ENCODE measurements around the gene KRT74. TPM values are rescaled to one million over a fixed set of nuclear protein-coding genes. Genes with fewer than 3 reads are reported as not detected.

Gene KRT74
- polyA plus RNA-seq, 2 of the 4 experiments (the other 2 are of a cell fraction), result not detected

DNA sequence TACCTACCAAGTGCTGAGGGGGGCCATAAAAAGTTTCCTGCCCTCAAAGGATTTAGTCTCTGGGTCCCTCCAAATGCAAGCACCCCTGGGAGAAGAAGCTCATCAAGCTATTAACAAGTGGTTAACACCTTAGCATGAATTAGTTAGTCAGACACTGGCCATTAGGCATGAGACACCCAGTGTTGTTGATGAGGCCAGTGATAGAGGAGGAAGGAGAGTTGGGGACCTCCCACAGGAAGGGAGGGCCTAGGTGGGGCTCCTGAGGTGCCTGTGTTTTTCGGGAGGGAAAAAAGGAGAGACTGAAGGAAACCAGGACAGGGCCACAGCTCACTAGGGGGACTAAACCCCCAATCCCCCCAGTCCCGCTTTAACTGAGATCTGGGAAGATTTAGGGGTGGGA is 16.2 kb downstream of the KRT74 start:
- WGBS (ENCODE audit: missing lambda C conversion rate), result 65% methylated on average over 2 of the region's 2 CpGs
- no peaks in the 10 kb centered on the region for H3K4me1 ChIP-seq
- CTCF ChIA-PET, result interaction anchor here (0.6 to 2.1 kb wide), 5 partner anchors 11 to 313 kb away, joined by 3 to 7 read pairs (median 4); no protein-coding TSS in a partner anchor
- H3K4me2 ChIP-seq, result no peak overlapping the region
- H3K27ac ChIP-seq, result no peak overlapping the region
- no peak for FAIRE-seq
- no peaks in the 10 kb centered on the region for H3K9me3 ChIP-seq
- no peak for ATAC-seq
- no peak overlapping the region for H3K4me3 ChIP-seq
- TF ChIP-seq HEYL (CRISPR knock-in tag; IDR thresholded peaks at IDR 0.05) (no peak), TP53 (CRISPR knock-in tag; IDR thresholded peaks at IDR 0.05) (no peak), POLR2AphosphoS2 (conservative IDR thresholded peaks at IDR 0.05; ENCODE audit: low read length) (no peak), NPAS2 (CRISPR knock-in tag; IDR thresholded peaks at IDR 0.05; ENCODE audit: borderline replicate concordance) (no peak), FOXS1 (CRISPR knock-in tag; IDR thresholded peaks at IDR 0.05) (no peak), HOXA7 (CRISPR knock-in tag; IDR thresholded peaks at IDR 0.05) (no peak), ESRRA (IDR thresholded peaks at IDR 0.05; ENCODE audit: borderline replicate concordance, low read length) (no peak), TFCP2L1 (CRISPR knock-in tag; IDR thresholded peaks at IDR 0.05) (no peak), POLR2A (IDR thresholded peaks at IDR 0.05; ENCODE audit: low read length) (no peak), CBX8 (IDR thresholded peaks at IDR 0.05) (no peak), GATA3 (IDR thresholded peaks at IDR 0.05; ENCODE audit: borderline replicate concordance) (no peak), HOXB5 (CRISPR knock-in tag; IDR thresholded peaks at IDR 0.05) (no peak), ZSCAN20 (CRISPR knock-in tag; IDR thresholded peaks at IDR 0.05) (no peak), SREBF2 (IDR thresholded peaks at IDR 0.05) (no peak), HOXB13 (CRISPR knock-in tag; IDR thresholded peaks at IDR 0.05; ENCODE audit: low read depth) (no peak)
- TF ChIP-seq, protein P1, sequence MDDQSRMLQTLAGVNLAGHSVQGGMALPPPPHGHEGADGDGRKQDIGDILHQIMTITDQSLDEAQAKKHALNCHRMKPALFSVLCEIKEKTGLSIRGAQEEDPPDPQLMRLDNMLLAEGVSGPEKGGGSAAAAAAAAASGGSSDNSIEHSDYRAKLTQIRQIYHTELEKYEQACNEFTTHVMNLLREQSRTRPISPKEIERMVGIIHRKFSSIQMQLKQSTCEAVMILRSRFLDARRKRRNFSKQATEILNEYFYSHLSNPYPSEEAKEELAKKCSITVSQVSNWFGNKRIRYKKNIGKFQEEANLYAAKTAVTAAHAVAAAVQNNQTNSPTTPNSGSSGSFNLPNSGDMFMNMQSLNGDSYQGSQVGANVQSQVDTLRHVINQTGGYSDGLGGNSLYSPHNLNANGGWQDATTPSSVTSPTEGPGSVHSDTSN (IDR thresholded peaks at IDR 0.05), result no peak
- TF ChIP-seq, protein P2, sequence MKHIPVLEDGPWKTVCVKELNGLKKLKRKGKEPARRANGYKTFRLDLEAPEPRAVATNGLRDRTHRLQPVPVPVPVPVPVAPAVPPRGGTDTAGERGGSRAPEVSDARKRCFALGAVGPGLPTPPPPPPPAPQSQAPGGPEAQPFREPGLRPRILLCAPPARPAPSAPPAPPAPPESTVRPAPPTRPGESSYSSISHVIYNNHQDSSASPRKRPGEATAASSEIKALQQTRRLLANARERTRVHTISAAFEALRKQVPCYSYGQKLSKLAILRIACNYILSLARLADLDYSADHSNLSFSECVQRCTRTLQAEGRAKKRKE (CRISPR knock-in tag; IDR thresholded peaks at IDR 0.05; ENCODE audit: low read depth), result no peak
- POLR2A ChIA-PET, result no interaction called here
- DNase-seq (ENCODE audit: low read depth in 1 of 2, low spot score in 1 of 2), result no peak

DNA sequence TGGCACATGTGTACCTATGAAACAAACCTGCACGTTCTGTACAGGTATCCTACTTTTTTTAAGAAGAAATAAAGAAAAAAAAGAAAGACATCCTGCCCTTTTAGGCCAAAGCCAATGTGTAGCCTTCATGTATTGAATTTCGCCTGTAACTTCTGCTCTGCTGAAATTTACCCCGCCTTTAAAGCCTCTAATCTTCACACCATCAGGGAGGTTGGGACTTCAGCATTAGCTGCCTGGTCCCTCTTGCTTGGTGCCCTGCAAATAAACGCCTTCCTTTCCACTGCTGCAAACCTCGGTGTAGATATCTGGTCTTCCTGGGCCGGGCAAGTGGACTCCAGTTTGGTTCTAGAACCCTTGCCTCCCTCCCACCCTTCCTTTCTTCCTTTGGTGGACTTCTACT is 18.1 kb downstream of the KRT74 start:
- TF ChIP-seq TP53 (CRISPR knock-in tag; IDR thresholded peaks at IDR 0.05) (no peak), KDM1A (IDR thresholded peaks at IDR 0.05; ENCODE audit: low read depth) (no peak), ESRRA (IDR thresholded peaks at IDR 0.05; ENCODE audit: borderline replicate concordance, low read length) (no peak)
- TF ChIP-seq, protein P3, sequence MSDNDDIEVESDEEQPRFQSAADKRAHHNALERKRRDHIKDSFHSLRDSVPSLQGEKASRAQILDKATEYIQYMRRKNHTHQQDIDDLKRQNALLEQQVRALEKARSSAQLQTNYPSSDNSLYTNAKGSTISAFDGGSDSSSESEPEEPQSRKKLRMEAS (IDR thresholded peaks at IDR 0.05), result no peak
- Histone ChIP-seq H3K4me3 (no peak overlapping the region), H3K27ac (no peak overlapping the region), H3K9me3 (no peaks in the 10 kb centered on the region), H3K4me2 (no peak overlapping the region), H3K4me1 (0 out of 3 replicates have a peak, but pooled peaks cover 5% of the 10 kb centered on the region)
- DNase-seq (ENCODE audit: low read depth in 1 of 2, low spot score in 1 of 2), result no peak
- WGBS (ENCODE audit: missing lambda C conversion rate), result 63% methylated on average over 6 of the region's 6 CpGs
- POLR2A ChIA-PET, result no interaction called here
- no peak for ATAC-seq
- no peak for FAIRE-seq
- CTCF ChIA-PET, result interaction anchor here (0.8 to 1.9 kb wide), 9 partner anchors 22 to 329 kb away, joined by 3 to 6 read pairs (median 4); no protein-coding TSS in a partner anchor

DNA sequence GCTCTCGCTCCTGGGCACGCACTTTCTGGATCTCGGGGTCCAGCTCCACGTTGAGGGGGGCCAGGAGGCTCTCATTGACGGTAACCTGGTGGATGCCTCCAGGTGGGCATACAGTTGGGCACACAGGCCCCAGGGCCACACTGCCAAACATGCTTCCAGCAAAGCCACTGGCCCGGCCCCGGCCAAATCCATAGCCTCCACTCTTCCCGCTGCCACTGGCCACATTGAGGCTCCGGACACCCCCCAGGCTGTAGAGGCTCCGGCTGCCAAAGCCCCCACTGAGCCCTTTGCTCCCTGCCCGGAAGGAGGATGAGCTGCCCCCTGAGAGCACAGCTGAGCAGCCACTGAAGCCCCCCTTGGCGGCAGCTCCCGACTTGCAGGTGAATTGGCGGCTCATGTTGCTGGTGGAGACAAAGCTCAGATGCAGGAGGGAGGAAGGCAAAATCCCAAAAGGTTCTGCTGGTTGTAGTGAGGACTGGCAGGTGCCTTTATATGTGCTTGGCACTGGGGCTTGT is 20.9 kb downstream of the KRT74 start, which contains the start of gene KRT71:
KRT71 (minus strand) TSS at position 465 of the 515 bp plus-strand sequence; CDS start at position 397, 68 bp downstream.
- DNase-seq (ENCODE audit: low read depth in 1 of 2, low spot score in 1 of 2) (no peak), ATAC-seq (no peak), FAIRE-seq (no peak)
- TF ChIP-seq, protein P4, sequence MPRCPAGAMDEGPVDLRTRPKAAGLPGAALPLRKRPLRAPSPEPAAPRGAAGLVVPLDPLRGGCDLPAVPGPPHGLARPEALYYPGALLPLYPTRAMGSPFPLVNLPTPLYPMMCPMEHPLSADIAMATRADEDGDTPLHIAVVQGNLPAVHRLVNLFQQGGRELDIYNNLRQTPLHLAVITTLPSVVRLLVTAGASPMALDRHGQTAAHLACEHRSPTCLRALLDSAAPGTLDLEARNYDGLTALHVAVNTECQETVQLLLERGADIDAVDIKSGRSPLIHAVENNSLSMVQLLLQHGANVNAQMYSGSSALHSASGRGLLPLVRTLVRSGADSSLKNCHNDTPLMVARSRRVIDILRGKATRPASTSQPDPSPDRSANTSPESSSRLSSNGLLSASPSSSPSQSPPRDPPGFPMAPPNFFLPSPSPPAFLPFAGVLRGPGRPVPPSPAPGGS (IDR thresholded peaks at IDR 0.05), result no peak
- TF ChIP-seq, protein P5, sequence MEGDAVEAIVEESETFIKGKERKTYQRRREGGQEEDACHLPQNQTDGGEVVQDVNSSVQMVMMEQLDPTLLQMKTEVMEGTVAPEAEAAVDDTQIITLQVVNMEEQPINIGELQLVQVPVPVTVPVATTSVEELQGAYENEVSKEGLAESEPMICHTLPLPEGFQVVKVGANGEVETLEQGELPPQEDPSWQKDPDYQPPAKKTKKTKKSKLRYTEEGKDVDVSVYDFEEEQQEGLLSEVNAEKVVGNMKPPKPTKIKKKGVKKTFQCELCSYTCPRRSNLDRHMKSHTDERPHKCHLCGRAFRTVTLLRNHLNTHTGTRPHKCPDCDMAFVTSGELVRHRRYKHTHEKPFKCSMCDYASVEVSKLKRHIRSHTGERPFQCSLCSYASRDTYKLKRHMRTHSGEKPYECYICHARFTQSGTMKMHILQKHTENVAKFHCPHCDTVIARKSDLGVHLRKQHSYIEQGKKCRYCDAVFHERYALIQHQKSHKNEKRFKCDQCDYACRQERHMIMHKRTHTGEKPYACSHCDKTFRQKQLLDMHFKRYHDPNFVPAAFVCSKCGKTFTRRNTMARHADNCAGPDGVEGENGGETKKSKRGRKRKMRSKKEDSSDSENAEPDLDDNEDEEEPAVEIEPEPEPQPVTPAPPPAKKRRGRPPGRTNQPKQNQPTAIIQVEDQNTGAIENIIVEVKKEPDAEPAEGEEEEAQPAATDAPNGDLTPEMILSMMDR (IDR thresholded peaks at IDR 0.05), result no peak
- no peak for TF ChIP-seq SREBF2 (IDR thresholded peaks at IDR 0.05)
- TF ChIP-seq CBX2 (IDR thresholded peaks at IDR 0.05; ENCODE audit: borderline replicate concordance, low read depth), result no peak
- no peak for TF ChIP-seq EP300 (IDR thresholded peaks at IDR 0.05)
- TF ChIP-seq, protein P6, sequence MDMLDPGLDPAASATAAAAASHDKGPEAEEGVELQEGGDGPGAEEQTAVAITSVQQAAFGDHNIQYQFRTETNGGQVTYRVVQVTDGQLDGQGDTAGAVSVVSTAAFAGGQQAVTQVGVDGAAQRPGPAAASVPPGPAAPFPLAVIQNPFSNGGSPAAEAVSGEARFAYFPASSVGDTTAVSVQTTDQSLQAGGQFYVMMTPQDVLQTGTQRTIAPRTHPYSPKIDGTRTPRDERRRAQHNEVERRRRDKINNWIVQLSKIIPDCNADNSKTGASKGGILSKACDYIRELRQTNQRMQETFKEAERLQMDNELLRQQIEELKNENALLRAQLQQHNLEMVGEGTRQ (IDR thresholded peaks at IDR 0.05), result no peak
- TF ChIP-seq CBX8 (IDR thresholded peaks at IDR 0.05), result no peak
- no peak for TF ChIP-seq ZC3H11A (IDR thresholded peaks at IDR 0.05)
- ChIA-PET POLR2A (no interaction called here), CTCF (interaction anchor here (0.6 to 1.7 kb wide), 8 partner anchors 9 to 409 kb away, joined by 3 to 6 read pairs (median 4); no protein-coding TSS in a partner anchor)
- WGBS (ENCODE audit: missing lambda C conversion rate), result 71% methylated on average over 14 of the region's 14 CpGs
- Histone ChIP-seq H3K4me1 (0 out of 3 replicates have a peak, but pooled peaks cover 5% of the 10 kb centered on the region), H3K4me3 (no peak within 1 kb of the TSS), H3K9me3 (no peaks in the 10 kb centered on the region), H3K27ac (no peak within 1 kb of the TSS), H3K4me2 (no peak within 1 kb of the TSS)

Measured in A549 (cell line).